GM21576 (cell line): ENCODE measurements around the gene DNAJB12.
A peak's percentile ranks its signal among the peaks of the same experiment; 100 is the strongest.
"Not testable (repeated sequence)": the region's sequence is repeated elsewhere in the genome, so short reads cannot be mapped to it uniquely, and the experiment has no call there.

Experiments
- ATAC-seq: cut with Tn5 transposase; IDR thresholded peaks from one replicate; pipeline ENCODE4 v1.9.1; 2021; ENCODE audit warnings: mild to moderate bottlenecking, moderate library complexity; ENCODE audit not compliant: unreplicated experiment

DNAJB12 gene

DNA sequence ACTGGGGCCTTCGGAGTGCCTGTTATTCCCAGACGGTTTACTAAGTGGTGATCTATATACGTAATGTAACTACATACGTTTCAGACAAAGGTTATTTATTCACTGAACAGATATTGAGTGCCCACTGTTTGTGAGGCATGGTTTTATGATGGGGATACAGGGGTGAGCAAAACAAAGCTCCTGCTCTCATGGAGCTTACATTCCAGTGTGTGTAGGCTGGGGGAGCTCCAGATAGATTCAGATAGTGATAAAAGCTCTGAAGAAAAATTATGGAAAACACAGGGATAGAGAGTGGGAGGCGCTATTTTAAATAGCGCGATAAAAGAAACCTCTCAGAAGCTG lies 466 bp upstream of the DNAJB12 start:
- ATAC-seq: no peak

DNA sequence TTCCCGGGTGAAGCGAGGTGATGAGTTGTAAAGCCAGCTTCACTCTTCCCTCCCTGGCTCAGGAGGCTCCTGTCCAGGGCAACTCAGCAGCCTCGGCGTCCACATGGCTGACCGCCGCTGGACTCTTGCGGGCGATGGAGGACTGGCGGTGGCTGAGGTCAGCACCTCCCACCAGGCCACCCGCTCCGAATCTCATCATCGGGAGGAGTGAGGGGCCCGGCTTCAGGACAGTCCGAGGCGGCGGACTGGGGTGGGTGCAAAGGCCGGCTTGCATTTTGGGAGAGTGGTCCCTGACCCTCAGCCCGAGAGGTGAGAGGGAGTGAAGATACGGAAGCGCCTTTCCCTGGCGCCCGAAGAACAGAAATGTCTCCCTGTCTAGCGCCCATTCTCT lies 759 bp downstream of the DNAJB12 start:
- ATAC-seq: peak; percentile 19

DNA sequence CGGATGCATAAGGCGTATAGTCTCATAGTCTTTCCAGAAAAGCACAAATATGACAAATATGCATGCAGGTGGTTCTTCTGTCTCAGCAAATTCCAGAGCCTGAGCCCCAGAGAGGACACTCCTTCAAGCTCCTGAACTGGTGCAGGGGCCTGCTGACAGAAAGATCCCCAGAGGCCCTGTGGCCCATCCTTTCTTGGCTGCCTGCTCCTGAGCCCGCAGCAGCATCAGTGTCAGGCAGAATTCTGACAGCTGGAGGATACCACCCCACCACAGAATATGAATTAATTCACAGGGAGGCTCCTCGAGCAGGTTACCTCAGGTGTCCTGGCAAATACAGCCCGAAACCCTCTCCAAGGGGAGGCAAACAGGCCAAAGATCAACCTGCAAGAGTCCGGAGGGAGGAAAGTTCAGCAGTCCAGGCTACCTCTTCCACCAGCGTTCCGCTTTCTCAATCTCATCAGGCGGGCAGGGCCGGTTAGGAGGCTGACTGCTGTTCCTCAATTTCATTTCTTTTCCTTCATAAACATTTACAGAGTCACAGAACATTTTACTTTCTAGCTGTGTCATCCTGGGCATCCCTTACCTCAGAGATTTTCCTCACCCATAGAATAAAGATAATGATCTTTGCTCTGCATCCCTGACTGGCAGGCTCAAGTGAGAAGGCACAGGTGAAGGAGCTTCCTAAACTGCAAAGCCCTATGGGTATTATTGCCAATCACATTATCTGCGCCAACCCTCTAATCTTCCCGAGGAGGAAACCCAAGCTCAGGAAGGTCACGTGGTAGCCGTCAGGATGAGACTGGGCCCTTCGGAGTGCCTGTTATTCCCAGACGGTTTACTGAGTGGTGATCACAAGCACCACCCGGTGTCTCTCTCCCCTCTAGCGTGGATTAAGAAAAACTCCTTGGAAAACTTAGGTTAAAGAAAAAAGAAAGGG lies 1.4 kb downstream of the DNAJB12 start:
- ATAC-seq: no peak

DNA sequence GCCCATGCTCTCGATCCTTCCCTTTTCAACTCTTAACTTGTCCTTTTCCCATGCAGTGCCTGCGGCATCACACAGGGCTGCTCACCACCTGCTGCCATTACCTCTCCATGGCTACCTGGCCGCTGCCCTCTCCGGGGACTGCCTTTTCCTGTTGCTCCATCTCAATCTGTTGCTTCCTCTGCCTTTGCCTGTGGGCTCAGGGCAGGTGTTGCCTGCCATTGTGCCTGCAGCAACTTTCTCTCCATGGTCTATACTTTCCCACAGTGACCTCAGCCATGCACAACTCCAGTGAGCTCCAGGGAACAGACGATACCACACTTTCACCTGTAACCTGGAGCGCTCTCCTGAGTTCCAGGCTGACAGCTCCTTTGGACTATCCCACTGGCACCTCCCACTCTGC lies 3.2 kb downstream of the DNAJB12 start:
- ATAC-seq: no peak

DNA sequence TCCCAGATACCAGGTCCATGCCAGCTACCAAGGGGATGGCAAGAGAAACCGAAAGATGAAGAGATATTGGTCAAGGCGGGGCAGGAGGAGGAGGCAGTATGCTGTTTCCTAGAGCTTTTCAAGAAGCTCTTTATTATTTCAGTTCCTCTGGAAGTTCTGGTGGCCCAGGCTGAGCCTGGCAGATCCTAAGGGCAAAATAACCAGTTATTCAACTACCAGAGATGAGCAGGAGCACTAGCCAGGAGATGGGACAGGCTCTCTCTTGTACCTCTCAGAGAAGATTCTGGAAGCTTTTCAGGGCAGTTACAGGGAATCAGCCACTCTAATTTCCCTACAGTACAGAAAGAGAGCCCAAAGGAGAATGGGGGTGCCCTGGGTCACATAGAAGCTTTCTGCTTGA lies 5.3 kb downstream of the DNAJB12 start:
- ATAC-seq: no peak

DNA sequence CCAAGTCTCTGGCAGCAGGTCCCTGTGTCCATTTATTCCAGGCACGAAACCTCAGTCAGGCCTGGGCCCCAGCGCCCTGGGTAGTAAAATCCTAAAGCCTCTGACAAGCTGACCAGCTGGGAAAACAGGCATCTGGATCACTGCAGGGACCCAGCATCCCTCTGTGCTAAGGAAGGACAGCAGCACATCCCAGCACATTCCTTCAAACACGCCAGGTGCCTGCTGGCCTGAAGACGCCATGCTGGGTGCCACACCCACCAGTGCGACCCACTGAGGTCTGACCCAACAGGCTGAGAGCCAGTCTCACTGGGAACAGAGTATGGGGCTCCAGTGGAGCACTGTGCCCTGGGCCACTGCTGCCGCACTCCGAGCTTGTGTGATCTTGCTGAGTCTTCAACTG lies 6.4 kb downstream of the DNAJB12 start:
- no peak for ATAC-seq

DNA sequence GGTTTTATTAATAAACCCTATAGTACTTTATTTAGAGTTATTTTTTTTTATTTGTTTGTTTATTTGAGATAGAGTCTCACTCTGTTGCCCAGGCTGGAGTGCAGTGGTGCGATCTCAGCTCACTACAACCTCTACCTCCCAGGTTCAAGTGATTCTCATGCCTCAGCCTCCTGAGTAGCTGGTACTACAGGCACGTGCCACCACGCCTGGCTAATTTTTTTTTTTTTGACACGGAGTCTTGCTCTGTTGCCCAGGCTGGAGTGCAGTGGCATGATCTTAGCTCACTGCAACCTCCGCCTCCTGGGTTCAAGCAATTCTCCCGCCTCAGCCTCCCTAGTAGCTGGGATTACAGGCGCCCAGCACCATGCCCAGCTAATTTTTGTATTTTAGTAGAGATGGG lies 8.6 kb downstream of the DNAJB12 start:
- not testable (repeated sequence) for ATAC-seq

DNA sequence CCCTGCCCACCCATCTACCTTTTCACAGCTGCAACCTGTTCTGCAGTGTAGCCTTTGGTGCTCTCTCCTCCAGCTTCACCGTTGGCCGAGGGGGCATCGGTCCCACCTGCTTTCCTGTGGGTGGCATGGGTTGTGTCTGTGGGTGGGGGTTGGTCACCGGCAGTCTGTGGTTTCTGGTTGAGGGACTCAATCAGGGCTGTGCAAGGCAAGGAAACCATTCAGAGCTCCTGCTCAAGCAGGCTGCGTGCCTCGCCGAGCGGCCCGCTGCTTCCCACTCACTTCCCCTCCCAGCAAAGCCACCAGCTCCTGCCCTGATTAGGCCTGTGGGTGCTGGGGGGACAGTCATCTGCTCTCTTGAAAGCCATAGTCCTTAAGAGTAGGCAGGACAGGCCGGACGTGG lies 9.8 kb downstream of the DNAJB12 start:
- ATAC-seq: no peak

DNA sequence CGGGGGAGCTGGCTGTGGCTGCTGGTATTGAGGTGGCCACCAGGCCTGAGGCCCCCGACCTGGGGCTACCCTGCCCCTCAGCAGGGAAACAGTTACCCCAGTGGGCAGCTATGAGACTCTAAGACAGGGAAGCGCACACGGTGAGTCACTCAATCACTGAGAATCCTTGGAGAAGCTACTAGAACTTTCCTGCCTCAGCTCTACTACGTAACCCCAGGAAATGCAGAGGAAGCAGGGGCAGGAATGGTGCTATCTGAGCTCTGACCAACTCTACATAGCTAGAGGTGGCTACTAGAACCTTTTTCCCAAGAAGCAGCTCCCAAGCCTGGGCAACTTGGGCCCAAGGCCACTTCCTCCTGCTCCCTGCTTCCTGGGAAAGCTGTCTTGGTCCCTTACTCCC lies 11.8 kb downstream of the DNAJB12 start:
- no peak for ATAC-seq

DNA sequence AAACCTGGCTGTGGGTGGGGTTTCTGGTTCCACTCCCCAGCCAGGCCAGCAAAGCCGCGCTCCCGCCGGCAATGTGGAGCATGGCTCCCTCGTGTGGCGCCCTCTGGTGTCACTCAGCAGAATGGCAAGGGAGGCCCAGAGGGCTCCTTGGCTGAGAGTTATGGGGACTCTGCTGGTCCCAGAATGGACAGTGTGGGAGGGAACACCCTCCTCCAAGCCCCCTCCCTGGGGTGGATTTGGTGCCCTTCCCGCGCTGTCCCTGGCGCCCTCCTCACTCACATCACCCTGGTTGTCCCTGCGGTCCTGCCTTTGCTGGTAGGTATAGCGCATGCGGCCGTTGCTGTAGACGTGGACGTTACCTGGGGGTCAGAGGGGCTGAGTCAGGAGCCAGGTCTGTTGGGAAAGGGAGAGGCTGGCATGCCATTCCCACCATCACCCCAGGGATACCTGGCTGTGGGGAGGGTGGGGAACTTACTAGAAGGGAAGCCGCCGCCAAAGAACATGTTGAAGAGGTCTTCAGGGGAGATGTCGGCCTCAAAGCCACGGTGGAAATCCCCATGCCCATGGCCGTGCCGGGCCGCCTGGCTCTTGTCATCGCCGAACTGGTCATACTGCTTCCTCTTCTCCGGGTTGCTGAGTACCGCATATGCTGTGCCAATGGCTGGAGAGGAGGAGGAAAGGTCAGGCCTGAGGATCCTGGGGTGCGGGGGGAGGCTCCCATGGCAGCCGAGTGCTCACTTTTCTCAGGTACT lies 14.0 kb downstream of the DNAJB12 start:
- ATAC-seq: no peak

DNA sequence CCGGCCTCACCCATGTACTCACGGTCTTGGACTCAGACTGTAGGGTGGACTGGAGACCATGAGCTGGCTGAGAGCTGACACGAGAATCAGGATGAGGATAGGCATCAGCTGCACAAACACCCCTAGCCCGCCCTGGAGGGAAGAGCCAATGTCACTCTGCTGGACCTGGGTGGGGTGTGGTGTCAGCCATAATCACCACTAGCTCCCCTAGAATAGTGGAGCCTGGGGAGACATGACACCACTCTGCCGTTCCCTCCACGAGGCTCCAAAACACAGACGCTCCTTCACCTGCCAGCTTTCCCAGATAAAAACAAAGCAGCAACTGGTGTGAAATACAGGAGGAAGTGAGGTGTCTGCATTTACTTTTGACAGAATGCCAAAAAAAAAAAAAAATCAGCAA lies 16.5 kb downstream of the DNAJB12 start:
- no peak for ATAC-seq

DNA sequence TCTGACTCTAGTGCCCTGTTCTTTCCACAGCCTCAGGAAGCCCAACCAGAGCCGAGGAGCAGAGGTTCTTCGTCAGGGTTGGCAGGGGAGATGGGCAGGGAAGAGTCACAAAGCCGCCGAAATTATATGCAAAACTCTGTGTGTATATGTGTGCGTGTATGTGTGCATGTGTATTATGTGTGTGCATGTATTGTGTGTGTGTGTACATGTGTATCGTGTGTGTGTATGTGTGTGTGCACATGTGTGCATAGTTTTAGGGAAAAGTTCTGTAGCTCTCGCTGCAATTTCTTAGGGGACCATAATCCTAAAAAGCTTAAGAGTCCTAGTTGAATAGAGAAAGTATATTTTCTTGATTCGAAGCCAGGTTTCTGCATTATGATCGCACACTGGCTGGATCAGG lies 17.0 kb downstream of the DNAJB12 start:
- ATAC-seq: no peak

DNA sequence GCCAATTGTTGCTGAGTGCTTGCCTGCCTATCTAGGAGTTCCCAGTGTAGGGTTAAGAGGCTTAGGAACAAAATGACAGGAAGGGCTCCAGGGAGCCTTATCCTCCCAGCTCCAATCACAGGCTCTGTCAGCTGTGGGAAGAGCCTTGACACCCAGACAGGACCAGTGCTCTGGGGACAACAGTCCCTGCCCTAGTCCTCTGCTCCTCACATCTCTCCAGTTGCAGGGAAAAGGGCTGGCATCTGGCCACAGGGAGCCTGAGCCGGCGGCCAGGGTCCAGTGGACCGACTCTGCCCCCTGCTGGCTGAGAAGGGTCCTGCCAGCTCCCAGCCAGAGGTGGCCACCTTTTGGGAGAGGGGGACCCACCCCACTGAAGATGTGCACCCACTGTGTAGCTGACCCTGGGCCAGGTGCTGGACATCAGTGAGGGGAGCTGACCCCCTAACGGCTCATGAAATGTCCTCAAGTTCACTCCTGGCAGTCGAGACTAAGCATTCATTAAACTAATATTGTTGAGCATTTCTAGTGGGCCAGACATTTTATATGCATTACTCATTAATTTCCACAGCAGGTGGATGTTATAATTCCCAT lies 17.6 kb downstream of the DNAJB12 start:
- ATAC-seq: no peak

DNA sequence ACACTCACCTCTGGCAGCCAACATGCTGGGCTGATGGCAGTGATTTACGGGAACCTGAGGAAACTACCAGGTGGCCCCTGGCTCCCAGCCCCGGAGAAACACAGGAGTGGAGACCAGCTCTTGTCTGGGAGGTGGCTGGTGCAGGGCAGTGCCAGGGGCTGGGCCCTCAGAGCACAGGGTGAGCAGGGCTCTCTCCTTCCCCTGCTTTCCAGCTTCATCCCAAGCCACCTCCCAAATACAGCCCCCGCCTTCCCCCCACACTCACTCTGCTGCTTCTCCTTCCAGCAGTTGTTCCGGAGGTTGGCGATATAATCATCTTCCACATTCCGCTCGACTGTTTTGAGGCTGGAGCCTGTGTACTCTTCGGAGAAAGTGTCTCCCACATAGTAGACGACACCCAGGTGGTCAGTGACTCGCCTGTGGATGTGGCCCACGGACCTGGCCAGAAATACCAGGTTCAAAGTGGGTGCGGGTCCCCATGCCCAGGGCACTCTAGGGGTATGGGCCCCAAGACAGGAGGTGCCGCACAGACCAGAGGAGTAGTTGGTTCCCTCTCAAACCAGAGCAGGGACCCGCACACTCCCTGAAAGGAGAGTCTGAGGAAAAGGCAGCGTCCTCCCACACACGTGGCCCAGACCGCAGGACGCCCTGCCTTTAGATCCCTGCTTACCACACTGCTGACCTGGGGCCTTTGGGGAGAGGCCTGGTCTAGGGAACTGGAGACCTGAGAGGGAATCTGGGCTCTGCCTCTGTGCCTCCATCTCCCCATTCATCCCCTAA lies 18.3 kb downstream of the DNAJB12 start:
- no peak for ATAC-seq

DNA sequence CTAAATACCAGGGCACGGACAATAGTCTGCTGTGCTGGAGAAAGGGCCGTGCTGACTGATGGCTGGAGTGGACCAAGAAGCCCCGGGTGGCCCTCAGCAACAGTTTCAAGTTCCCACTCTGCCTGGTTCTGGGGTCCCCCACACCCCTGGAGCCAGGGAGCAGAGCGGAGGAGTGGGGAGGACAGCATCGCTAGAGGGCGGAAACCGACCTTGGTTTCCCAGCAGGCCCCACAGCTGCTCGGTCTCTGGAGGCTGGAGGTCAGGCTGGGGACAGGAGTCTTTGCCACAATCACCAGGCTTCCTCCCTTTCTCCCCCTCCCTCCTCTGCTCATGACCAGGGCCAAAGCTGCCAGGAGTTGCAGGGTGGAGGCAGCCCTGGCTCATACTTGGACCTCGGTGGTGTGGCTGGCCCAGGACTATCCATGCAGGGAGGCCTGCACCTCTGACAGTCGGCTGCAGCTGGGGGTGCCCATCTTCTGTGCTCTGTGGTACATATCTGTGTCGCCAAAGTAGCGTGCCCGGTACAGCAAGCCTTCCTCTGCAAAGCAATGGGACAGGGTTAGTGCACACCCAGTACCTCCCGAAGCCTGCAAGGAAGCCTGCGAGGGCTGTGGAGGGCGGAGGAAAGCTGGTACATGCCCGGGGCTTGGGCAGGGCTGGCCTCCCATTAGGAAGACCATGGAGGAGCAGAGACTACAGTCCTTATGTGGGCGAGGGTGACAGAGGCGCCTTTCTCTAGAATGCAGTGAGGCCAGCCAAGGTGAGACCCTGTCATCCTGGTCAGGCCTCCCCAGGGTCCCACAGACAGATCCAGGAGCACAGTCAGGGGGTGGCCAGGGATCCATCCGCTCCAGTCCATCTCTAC lies 19.1 kb downstream of the DNAJB12 start:
- peak; percentile 38 for ATAC-seq

DNA sequence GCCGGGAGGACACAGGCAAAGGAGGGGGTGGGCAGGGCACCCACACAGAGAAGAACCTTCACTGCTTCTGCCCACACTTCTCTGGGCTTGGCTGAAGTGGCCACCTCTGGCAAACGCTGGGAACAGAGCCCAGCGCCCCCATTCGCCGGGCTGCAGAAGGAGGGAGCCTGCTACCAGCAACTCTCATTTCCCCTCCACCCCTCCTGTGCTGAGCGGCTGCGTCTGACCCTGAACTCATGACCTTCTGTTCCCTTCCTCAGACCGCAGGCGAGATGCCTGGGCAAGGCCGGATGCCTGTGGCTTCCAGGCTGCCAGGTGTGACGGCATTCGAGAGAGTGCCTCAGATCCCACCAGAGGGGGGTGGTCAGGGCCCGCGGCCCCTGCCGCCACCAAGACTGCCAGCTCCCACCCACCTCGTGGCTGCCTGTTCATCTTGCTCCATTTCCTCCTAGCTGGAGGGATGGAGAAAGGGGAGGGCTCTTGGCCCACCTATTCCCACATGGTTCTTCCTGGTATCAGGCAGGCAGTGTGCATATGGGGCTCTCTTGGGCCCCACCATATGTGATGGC lies 19.8 kb downstream of the DNAJB12 start:
- peak; percentile 54 for ATAC-seq

DNA sequence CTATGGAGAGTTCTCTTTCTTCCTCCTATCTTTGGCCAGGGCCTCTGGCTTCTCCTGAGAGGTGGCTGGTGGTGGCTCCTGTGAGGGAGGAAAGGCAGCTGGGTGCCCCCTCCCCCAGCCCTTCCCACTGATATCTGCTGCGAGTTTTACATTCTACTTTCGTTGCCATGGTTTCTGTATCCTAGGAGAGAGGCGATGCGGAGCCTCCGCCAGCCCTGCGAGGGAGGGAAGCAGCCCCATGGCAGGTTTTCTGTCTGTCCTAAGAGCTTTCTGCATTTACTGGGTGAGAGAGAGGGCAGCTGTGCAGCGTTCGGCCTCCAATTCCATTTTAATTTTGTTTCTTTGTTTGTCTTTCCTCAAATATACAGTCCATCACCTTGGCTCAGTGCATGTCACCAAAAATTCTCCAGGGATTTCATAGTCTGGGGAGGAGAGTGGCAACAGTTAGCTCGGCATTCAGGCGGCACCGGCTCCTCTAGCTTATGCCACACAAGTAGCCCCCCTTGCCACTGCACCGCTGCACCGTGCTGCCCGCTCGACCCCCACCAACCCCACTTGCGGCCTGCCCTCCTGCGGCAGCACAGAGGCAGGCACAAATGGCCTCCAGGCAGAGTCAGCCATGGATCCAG lies 20.4 kb downstream of the DNAJB12 start:
- ATAC-seq: no peak

DNA sequence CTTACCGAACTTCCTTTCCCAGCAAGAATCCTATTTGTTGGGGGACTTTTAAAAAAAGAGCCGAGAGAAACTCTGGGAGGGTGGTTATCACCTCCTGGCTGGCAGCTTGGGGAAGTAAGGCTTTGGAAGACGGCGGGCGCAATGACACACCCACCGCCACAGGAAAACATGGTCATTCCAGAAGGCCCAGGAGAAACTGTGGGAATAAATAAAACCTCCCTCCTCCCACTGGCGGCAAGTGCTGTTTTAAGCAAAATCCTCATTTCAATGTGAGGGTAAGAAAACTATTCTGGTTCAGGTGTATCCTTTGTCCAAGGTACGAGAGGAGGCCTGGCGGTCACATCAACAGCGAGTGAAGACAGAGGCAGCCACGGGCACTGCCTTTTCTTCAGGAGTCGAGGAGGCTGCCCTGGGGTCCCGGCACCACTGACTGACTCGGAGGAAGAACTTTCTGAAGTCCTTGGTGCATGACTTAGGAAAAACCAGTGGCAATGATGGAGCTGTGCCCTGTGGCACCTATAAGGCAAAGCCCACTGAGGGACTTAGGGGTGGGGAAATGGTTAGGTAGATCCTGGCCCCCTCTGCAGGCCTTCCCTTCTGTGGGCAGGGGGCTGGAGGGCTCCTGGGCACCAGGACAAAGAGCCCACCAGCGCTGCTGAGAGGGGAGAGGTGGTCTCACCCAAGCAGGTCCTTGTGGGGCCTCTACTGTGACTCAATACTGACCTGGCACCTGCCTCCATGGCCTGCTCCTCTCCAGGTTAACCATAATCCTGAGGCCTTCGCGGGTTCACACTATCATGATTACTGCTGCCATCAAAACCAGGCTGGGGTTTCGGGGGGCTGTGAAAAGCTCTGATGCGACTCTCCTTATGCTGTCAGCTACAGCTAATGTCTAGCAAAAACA lies 21.4 kb downstream of the DNAJB12 start:
- no peak for ATAC-seq
